Measurements from ENCODE around the gene XYLT1.
"Not testable (repeated sequence)": the region's sequence is repeated elsewhere in the genome, so short reads cannot be mapped to it uniquely, and the experiment has no call there.

- TF ChIP-seq CTCF, POLR2A (IDR thresholded peaks at IDR 0.05): not testable (repeated sequence)
Measured at GRCh38 chr16:17306211-17306610, 164.5 kb downstream of the XYLT1 start.

All from thyroid gland (tissue), 4 donors.